ACHN (cell line): ENCODE measurements around the gene MOK.
"Not testable (repeated sequence)": the region's sequence is repeated elsewhere in the genome, so short reads cannot be mapped to it uniquely, and the experiment has no call there.

Source experiments
- DNase-seq: peaks from one replicate; pipeline ENCODE4 v3.0.0-alpha.2; 2015
- in situ Hi-C: cut with HindIII; loops from 2 replicates; pipeline ENCODE4 v1.10.0; 2017; ENCODE audit warnings: low sequenced_read_pairs, low pct_ligation_motif_present, low pct_unique_long_range_greater_than_20kb

The MOK gene, protein sequence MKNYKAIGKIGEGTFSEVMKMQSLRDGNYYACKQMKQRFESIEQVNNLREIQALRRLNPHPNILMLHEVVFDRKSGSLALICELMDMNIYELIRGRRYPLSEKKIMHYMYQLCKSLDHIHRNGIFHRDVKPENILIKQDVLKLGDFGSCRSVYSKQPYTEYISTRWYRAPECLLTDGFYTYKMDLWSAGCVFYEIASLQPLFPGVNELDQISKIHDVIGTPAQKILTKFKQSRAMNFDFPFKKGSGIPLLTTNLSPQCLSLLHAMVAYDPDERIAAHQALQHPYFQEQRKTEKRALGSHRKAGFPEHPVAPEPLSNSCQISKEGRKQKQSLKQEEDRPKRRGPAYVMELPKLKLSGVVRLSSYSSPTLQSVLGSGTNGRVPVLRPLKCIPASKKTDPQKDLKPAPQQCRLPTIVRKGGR

DNA sequence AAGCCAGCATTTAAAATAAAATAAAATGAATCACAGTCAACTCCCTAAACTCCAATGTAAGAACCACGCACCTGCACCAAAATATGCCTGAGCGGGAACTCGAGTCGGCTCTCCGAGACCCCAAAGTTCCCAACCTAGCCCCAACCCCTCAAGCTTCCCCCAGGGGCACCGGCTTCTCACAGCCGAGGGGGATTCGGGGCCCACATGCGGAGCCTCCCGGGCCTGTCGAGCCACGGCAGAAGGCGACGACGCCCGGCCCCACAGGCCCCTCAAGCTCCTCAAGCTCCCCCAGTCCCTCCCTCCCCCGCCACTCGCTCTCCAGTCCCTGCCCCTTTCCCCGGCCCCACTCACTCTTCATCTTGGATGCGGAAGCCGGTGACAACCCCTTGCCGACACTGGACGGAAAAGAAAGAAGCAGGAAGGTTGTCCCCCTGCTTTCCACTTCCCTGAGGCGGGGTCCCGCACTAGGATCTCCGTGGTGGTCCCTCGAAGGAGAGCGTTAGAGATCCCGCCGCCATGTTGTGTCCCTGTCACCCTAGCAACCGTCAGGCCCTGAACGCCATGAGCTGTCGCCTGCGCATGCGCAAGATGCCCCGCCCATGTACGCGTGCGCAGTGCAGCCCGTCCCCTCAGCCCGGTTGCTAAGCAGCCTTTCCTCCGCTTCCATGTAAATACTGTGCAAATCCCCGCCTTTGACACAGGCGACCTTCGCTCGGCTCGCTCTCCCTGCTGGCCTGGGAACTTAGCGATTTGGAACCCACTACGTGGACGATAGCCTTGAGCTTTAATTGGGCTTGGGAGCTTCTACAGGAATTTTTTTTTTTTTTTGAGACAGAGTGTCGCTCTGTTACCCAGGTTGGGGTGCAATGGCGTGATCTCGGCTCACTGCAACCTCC, at the start of gene MOK:
Gene MOK (minus strand): TSS at position 554 of the 896 bp plus-strand sequence. CDS start 196 bp downstream, at position 358.
- DNase-seq, result peak; percentile 94
- in situ Hi-C loops, result no loop called here

DNA sequence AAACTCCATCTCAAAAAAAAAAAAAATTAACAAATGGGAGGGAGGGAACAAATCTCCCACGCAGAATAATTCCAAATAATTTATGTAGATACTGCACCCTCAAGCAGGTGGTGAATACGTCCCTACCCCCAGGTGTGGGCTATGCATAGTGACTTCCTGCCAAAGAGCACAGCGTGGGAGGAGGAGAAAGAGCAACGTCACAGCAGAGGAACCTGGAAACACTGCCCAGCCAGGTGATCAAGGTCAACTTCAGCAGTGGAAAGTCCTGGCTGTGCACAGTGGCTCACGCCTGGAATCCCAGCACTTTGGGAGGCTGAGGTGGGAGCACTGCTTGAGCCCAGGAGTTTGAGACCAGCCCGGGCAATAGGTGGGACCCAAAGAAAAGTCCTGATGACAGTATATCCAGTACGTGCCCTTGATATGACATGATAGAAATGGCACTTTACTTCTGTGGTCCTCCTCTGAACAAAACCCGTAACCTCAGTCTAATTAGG, 48.2 kb upstream of the MOK start:
- no peak for DNase-seq
- in situ Hi-C loops, result no loop called here

DNA sequence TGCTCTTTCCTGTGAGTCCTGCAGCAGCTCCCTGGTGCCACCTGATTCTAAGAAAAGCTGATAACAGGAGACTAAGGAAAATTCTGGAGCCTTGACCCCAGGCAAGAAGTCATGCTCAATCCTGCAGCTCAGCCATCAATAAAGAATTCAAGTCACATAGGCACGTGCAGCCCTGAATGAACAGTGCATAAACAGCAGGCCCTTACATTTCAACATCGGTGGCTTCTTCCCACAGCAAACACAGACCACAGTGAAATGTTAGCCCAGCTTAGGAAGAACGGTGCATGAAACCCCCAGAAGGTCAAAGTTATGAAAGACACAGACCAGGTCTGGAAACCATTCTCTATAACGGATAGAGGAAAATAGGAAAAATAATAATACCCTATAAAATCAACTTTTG, 47.2 kb upstream of the MOK start:
- in situ Hi-C loops, result no loop called here
- DNase-seq, result no peak

DNA sequence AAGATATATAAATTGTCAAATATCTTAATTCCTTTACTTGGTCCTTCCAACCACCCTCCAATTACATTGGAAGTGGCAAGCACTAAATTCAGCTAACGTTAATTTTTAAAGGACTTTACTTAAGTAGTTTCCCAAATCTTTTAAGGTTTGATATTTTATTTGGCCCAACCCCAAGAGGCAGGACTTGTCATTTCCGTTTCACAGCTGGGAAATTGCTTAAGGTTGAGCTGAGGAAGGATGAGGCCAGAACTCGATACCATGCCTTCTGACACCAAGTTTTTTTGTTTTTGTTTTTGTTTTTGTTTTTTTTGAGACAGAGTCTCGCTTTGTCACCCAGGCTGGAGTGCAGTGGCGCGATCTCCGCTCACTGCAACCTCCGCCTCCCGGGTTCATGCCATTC, 46.6 kb upstream of the MOK start:
- DNase-seq, in situ Hi-C loops: not testable (repeated sequence)

DNA sequence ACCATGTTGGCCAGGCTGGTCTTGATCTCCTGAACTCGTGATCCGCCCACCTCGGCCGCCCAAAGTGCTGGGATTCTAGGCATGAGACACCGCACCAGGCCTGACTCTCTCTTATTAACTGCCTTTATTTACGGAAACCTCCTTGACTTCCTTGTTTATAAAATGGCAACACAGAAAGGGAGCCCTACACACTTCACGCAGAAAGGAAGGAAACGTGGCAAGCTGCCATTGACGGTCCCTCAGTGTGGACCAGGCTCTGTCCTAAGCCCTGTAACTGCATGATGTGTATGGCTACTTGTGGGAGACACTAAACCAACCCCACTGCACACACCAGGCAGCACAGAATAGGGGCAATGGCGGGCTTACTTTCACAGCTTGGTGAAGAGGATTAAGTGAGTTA, 46.1 kb upstream of the MOK start:
- in situ Hi-C loops, result no loop called here
- no peak for DNase-seq

DNA sequence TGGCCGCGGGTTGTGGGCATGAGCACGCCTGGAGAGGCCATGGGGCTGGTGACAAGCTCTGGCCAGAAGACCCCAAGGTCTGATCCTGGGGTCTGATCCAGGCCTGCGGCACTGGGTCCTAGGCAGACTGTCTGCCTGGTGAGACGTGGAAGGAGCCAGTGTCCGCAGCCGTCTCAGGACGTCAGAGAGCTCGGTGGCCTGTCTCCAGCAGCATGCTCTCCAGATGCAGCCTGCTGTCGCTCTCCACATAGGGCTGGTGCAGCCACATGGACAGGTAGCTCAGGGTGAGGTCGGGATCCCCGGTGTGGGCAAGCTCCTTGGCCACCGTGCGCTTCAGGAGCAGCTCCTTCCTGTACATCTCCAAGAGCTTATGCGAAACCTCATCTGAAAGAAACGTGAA, 43.4 kb upstream of the MOK start:
- in situ Hi-C loops, result no loop called here
- no peak for DNase-seq

DNA sequence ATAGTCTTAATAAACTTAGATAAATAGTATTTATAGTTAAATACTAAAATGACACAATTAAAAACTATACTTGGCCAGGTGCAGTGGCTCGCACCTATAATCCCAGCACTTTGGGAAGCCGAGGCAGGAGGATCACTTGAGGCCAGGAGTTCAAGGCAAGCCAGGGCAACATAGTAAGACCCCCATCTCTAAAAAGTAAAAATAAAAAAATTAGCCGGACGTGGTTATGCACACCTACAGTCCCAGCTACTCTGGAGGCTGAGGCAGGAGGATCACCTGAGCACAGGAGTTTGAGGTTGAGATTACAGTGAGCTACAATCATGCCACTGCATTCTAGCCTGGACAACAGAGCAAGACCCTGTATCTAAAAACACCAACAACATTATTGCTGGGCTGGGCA, 41.7 kb upstream of the MOK start:
- no peak for DNase-seq

DNA sequence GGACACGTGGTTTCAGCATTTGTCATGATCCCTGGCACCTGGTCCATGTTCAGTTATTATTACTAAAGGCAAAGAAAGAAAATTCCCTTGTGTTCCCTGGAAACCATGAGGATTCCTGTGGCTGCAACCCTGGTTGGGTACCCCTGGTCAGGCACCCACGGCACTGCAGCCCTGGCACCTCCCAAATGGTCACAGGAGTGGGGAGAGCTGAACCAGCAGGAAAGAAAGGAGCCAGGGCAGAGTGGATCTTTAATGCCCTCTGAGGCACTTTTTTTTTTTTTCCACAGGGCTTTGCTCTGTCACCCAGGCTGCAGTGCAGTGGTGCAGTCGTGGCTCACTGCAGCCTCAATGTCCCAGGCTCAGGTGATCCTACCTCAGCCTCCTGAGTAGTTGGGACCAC, 40.3 kb upstream of the MOK start:
- in situ Hi-C loops, result no loop called here
- DNase-seq, result no peak

More for the DNA sequence above, 41.7 kb upstream of the MOK start:
- in situ Hi-C loops, result no loop called here

DNA sequence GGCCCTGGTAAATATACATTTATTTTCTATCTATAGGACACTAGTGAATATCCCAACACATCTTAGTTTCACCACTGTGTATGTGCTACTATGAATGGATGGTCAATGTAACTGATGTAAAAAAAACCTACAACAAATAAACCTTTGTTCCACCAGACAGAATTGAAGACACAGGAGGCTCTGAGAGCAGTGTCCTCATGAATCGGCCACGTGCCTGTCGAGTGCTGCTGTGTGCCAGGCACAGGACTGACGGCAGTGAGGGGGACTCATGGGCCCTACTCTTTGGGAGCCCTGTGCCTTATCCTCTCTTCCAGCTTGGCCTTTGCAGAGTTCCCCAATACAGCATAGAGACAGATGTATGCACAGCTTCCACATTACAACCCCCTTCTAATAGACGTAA, 39.5 kb upstream of the MOK start:
- in situ Hi-C loops, result no loop called here
- no peak for DNase-seq

DNA sequence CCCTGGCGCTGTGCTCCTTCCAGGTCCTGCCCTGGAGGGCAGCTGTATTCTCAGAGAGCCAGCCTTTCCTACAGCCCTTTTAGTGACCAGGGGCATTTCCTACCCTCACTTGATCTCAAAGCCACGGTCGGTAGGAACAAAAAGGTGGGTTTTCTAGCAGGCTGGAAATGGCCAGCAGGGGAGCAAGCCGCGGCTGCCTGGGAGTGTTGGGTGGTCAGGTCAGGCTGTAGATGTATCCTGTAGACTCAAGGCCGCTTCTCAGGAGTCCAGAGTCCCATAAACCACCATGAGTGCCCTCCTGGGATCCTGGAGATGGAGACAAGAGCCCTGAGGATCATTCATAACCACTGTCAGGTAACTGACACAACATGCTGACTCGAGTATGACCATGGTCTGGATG, 39.1 kb upstream of the MOK start:
- DNase-seq, result no peak
- in situ Hi-C loops, result no loop called here

DNA sequence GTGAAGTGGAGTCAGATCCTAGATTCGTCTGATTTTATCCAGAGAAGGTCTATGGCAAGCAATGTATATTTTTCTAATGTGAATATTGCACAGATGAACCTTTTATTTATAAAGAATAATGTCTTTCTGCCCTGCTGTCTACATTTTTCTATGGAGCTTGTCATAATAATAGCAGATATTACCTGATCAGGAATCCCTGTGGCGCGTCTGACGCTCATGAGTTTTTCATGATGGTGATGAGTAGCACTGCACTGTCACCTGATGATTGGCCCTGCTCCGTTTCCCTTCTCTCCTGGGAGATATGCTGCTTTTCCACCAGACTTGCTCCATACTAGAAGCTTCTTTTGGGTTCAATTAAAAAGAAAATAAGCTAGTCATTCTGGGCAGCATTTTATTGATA, 37.3 kb upstream of the MOK start:
- no peak for DNase-seq
- in situ Hi-C loops, result no loop called here

DNA sequence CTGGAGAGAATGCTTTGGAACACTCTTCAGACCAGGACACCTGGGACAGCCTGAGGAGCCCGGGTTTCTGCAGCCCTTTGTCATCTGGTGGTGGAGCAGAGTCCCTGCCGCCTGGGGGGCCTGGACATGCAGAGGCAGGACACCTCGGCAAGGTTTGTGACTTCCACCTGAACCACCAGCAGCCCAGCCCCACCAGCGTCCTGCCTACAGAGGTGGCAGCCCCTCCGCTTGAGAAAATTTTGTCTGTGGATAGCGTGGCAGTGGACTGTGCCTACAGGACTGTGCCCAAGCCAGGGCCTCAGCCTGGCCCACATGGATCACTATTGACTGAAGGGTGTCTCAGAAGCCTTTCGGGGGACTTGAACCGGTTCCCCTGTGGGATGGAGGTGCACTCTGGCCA, 36.6 kb upstream of the MOK start:
- in situ Hi-C loops, result no loop called here

DNA sequence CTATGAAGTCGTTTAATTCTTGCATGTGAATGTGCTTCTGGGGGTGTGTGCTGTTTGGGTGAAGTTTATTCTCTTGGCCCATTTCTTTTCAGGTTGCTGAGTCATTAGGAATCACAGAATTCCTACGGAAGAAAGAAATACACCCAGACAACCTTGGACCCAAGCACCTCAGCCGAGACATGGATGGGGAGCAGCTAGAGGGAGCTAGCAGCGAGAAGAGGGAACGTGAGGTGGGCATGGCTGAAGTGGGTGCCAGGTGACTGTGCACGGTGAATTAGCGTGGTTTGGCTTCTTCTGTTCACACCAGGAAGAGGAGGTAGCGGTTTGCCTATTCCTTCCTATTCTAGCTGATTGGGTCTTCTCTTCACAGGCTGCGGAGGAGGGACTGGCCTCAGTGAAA, 33.8 kb upstream of the MOK start:
- in situ Hi-C loops, result no loop called here

More for the DNA sequence above, 36.6 kb upstream of the MOK start:
- DNase-seq, result no peak

DNA sequence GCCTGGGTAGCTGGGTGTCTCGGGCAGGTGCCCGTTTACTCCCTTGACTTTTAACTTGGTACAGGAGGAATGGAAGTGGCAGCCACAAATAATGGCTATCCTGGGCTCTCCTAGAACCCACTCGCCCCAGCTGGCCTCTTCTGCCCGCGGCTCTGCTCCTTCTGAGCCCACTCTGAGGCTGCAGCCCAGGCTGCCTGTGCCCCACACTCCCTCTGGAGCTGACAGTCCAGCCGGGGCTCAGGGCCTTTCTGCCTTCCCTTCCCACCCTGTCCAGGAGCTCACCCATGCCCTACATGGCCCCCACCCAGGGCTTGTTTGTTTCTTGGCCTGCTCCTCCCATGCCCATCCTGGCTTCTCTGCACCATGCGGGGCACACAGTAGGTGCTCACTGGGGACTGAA, 30.2 kb upstream of the MOK start:
- DNase-seq, result no peak
- in situ Hi-C loops, result no loop called here

More for the DNA sequence above, 33.8 kb upstream of the MOK start:
- DNase-seq, result no peak

DNA sequence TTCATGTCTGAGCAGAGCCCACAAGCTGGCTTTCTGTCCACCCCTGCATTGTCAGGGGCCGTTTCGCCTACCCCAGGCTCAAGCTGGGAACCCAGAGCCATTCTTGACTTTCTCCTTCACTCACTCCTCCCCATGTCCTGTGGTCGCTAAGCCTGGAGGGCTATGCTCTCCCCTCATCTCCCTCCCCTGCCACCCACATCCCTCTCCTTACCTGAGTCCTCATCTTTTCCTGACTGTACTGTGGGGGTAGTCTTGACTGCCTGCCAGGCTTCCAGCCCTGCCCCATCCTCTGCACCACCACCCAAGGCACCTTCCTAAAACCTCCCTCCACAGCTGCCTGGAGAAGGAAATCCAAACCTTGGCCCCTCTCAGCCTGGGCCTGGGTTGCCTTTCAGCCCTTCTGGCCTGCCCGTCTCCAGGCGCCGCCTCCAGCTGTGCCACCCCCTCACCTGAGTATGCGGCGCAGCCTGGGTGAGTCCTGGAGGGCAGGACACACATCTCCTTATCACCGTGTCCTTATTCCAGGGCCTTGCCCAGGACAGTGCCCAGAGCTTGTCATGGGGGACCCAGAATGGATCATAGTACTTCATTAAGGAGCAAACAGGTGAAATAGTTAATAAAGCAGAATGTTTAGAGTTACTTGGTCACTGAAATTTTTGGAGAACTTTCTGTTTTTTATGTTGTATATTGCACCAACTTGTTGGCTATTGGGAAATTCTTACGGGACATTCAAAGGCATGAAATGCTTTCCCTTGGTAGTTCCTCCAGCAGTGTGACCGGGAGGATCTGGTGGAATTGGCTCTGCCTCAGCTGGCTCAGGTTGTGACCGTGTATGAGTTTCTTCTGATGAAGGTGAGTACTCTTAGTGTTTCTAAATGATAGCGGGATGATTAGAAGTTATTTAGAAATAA, 29.1 kb upstream of the MOK start:
- in situ Hi-C loops, result no loop called here
- no peak for DNase-seq

DNA sequence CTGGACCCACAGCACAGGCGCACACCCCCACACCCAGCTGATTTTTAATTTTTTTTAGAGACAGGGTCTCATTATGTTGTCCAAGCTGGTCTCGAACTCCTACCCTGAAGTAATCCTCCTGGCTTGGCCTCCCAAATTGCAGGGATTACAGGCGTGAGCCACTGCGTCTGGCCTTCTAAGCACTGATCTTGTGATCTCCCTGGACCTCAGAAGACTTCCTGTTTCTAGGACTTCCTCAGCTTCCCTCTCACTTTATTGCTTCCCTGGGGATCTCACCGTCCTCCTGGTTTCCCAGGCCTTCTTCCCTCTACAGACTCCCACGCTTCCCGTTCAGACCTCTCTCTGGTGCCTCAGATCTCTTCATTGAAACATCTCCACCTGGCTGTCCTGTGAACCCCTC, 28.4 kb upstream of the MOK start:
- no peak for DNase-seq
- in situ Hi-C loops, result no loop called here

DNA sequence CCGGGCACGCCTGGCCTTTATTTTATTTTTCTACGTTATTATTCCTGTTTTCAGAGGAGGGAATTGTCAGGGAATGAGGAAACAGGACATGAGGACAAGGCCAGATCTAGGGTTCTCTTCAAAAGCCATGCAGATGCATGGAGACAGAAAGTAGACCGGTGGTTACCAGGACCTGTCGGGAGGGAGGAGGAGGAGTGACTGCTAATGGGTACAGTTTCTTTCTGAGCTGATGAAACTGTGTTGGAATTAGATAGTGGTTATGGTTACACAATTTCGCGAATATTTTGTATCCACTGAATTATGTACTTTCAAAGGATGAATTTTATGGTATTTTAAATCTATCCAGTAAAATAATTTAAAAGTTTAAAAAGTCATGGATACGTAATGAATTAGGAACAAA, 25.8 kb upstream of the MOK start:
- in situ Hi-C loops, result no loop called here
- DNase-seq, result no peak

DNA sequence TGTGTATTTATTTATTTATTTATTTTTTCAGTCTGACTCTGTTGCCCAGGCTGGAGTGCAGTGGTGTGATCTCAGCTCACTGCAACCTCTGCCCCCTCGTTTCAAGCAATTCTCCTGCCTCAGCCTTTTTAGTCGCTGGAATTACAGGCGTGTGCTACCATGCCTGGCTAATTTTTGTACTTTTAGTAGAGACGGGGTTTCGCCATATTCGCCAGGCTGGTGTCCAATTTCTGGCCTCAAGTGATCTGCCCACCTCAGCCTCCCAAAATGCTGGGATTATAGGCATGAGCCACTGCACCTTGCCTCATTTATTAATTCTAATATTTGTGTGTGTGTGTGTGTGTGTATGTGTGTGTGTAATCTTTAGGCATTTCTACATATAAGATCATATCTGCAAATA, 24.4 kb upstream of the MOK start:
- in situ Hi-C loops, DNase-seq: not testable (repeated sequence)

DNA sequence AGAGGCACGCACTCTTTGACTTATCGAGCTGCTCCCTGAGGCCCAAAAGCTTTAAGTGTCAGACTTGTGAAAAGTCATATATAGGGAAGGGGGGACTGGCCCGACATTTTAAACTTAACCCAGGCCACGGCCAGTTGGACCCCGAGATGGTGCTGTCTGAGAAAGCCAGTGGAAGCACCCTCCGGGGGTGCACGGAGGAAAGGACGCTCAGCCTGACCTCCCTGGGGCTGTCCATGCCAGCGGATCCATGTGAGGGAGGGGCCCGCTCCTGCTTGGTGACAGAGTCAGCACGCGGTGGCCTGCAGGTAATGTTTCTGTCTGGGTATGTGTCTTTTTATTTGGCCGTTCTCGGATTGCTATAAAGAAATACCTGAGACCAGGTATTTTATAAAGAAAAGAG, 21.6 kb upstream of the MOK start:
- DNase-seq, result no peak
- in situ Hi-C loops, result no loop called here
